ENCODE measurements around the gene MAPK7.

MAPK7 gene

DNA sequence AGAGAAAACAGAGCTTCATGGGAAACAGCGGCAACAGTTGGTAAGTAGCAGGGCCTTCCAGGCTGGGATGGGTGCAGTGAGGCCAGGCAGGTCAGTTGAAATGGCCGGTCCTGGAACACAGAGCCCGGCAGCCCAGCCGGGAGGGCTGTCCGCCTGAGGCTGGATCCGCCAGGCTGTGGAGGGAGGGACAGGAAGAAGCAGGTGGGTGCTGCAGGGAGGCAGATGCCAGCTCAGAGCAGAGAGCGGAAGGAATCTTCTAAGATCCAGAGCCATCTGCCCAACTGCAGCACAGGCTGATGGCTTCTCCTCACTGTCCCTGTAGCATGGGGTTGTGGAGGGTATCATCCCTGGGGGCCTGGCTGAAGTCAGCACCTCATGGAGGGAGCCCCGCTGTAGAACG is 33.3 kb downstream of the MAPK7 start:
- TF ChIP-seq CTCF (IDR thresholded peaks at IDR 0.05; ENCODE audit: control insufficient read depth, extremely low read depth, insufficient read depth) = no peak
- no peak overlapping the region for H3K4me3 ChIP-seq (ENCODE audit: low read depth, low read length)

GRCh38 chr17:19412510-19412909 is 34.2 kb downstream of the MAPK7 start:
- H3K4me3 ChIP-seq (ENCODE audit: low read depth, low read length) = no peak overlapping the region
- TF ChIP-seq CTCF (IDR thresholded peaks at IDR 0.05; ENCODE audit: control insufficient read depth, extremely low read depth, insufficient read depth) = no peak
- DNase-seq (ENCODE audit: low read depth) = no peak

More for the DNA sequence above, 33.3 kb downstream of the MAPK7 start:
- DNase-seq (ENCODE audit: low read depth) = no peak

- TF ChIP-seq CTCF (IDR thresholded peaks at IDR 0.05; ENCODE audit: control insufficient read depth, extremely low read depth, insufficient read depth) = no peak
- DNase-seq (ENCODE audit: low read depth) = no peak
Measured at GRCh38 chr17:19412984-19413383, 34.7 kb downstream of the MAPK7 start.

GRCh38 chr17:19413761-19414160 is 35.5 kb downstream of the MAPK7 start:
- H3K4me3 ChIP-seq (ENCODE audit: low read depth, low read length) = no peak overlapping the region
- no peak for DNase-seq (ENCODE audit: low read depth)
- TF ChIP-seq CTCF (IDR thresholded peaks at IDR 0.05; ENCODE audit: control insufficient read depth, extremely low read depth, insufficient read depth) = no peak

More at GRCh38 chr17:19412984-19413383, 34.7 kb downstream of the MAPK7 start:
- H3K4me3 ChIP-seq (ENCODE audit: low read depth, low read length) = no peak overlapping the region

- TF ChIP-seq CTCF (IDR thresholded peaks at IDR 0.05; ENCODE audit: control insufficient read depth, extremely low read depth, insufficient read depth) = no peak
- DNase-seq (ENCODE audit: low read depth) = no peak
Measured at GRCh38 chr17:19414396-19415280, 36.3 kb downstream of the MAPK7 start.

DNA sequence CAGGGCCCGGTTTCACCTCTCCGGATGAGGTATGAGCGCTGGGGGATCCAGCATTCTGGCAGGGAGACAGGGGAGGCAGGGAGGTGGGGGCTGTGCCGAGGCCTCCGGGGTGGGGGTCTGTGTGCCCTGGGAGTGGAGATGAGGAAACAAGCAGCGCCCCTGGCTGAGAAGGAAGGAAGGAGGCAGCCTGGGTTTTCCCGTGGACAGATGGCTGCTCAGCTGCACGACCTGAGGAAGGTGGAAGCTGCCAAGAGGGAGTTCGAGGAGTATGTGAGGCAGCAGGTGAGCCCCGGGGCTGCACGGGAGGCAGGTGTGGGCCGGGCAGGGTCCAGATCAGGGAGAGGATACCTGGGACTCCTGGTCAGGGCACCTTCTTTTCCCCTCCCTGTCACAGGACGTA is 37.0 kb downstream of the MAPK7 start:
- H3K4me3 ChIP-seq (ENCODE audit: low read depth, low read length) = no peak overlapping the region
- TF ChIP-seq CTCF (IDR thresholded peaks at IDR 0.05; ENCODE audit: control insufficient read depth, extremely low read depth, insufficient read depth) = no peak
- no peak for DNase-seq (ENCODE audit: low read depth)

More at GRCh38 chr17:19414396-19415280, 36.3 kb downstream of the MAPK7 start:
- no peak overlapping the region for H3K4me3 ChIP-seq (ENCODE audit: low read depth, low read length)

Data from LNCaP clone FGC (cell line).